WTC11 (cell line): ENCODE measurements around the gene COA1.

Source experiments
- FOXP1 ChIP-seq: sonication (generic); formaldehyde crosslinking; IDR thresholded peaks from 2 replicates; pipeline ENCODE4 v1.8.0; 2022; ENCODE audit warnings: missing genetic modification reagents, mild to moderate bottlenecking, moderate library complexity, borderline replicate concordance
- TF ChIP-seq, protein P1 (sequence below): fragments of 200-600 bp; IDR thresholded peaks from 2 replicates; pipeline ENCODE4 v1.8.0; 2022; ENCODE audit warnings: antibody characterized with exemption
- TF ChIP-seq, protein P2 (sequence below): sonication (generic); formaldehyde crosslinking; IDR thresholded peaks from 2 replicates; pipeline ENCODE4 v1.8.1; 2022; ENCODE audit warnings: low read depth, missing genetic modification reagents, borderline replicate concordance
- TF ChIP-seq, protein P3 (sequence below): sonication (generic); formaldehyde crosslinking; IDR thresholded peaks from 2 replicates; pipeline ENCODE4 v1.8.0; 2023; ENCODE audit warnings: missing genetic modification reagents, mild to moderate bottlenecking, borderline replicate concordance
- TF ChIP-seq, protein P4 (sequence below): sonication (generic); formaldehyde crosslinking; IDR thresholded peaks from 2 replicates; pipeline ENCODE4 v1.8.1; 2023; ENCODE audit warnings: mild to moderate bottlenecking, missing genetic modification reagents, moderate library complexity
- TF ChIP-seq, protein P5 (sequence below): sonication (generic); formaldehyde crosslinking; IDR thresholded peaks from 2 replicates; pipeline ENCODE4 v1.8.0; 2023; ENCODE audit warnings: missing genetic modification reagents
- TF ChIP-seq, protein P6 (sequence below): sonication (generic); formaldehyde crosslinking; conservative IDR thresholded peaks from 2 replicates; pipeline ENCODE4 v1.8.1; 2022; ENCODE audit warnings: mild to moderate bottlenecking, missing genetic modification reagents
- TF ChIP-seq, protein P7 (sequence below): sonication (generic); formaldehyde crosslinking; IDR thresholded peaks from 2 replicates; pipeline ENCODE4 v1.8.1; 2023; ENCODE audit warnings: mild to moderate bottlenecking, missing genetic modification reagents

DNA sequence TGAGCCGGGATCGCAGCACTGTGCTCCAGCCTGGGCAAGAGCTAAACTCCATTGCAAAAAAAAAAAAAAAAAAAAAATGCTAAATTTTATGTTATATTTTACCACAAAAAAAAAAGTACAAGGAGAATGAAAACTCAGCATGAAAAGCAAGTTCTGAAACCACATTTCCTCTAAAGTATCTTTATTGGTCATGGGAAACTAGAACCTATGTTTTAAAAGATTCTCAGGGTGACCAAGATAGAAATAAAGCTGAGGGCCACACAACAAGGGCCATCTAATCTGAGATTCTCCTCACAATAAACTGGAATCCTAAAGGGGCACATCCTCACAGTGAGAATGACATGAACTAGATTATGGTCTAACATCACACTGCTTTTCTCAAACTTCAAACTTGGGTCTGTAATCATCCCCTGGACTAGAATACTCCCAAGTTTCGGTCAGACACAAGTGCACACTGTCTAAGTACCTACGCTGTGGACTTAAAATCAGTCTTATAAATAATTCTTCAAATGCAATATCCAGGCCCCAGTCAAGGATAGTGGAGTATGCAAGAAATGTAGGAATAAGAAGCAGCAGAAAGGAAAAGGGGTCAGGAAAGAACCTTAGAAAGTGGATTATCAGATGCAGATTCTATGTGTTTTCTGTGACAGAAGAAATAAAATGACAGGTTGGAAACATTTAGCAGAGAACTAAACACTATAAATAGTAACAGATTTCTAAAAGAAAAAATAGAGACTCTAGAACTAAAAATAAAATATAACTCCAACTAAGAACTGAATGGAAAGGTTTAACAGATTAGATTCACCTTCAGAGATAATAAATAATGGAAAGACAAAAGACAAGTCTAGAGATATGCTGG lies 49.9 kb downstream of the COA1 start:
- TF ChIP-seq, protein P1, sequence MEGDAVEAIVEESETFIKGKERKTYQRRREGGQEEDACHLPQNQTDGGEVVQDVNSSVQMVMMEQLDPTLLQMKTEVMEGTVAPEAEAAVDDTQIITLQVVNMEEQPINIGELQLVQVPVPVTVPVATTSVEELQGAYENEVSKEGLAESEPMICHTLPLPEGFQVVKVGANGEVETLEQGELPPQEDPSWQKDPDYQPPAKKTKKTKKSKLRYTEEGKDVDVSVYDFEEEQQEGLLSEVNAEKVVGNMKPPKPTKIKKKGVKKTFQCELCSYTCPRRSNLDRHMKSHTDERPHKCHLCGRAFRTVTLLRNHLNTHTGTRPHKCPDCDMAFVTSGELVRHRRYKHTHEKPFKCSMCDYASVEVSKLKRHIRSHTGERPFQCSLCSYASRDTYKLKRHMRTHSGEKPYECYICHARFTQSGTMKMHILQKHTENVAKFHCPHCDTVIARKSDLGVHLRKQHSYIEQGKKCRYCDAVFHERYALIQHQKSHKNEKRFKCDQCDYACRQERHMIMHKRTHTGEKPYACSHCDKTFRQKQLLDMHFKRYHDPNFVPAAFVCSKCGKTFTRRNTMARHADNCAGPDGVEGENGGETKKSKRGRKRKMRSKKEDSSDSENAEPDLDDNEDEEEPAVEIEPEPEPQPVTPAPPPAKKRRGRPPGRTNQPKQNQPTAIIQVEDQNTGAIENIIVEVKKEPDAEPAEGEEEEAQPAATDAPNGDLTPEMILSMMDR: no peak
- TF ChIP-seq, protein P2, sequence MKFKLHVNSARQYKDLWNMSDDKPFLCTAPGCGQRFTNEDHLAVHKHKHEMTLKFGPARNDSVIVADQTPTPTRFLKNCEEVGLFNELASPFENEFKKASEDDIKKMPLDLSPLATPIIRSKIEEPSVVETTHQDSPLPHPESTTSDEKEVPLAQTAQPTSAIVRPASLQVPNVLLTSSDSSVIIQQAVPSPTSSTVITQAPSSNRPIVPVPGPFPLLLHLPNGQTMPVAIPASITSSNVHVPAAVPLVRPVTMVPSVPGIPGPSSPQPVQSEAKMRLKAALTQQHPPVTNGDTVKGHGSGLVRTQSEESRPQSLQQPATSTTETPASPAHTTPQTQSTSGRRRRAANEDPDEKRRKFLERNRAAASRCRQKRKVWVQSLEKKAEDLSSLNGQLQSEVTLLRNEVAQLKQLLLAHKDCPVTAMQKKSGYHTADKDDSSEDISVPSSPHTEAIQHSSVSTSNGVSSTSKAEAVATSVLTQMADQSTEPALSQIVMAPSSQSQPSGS (CRISPR knock-in tag): no peak
- TF ChIP-seq, protein P3, sequence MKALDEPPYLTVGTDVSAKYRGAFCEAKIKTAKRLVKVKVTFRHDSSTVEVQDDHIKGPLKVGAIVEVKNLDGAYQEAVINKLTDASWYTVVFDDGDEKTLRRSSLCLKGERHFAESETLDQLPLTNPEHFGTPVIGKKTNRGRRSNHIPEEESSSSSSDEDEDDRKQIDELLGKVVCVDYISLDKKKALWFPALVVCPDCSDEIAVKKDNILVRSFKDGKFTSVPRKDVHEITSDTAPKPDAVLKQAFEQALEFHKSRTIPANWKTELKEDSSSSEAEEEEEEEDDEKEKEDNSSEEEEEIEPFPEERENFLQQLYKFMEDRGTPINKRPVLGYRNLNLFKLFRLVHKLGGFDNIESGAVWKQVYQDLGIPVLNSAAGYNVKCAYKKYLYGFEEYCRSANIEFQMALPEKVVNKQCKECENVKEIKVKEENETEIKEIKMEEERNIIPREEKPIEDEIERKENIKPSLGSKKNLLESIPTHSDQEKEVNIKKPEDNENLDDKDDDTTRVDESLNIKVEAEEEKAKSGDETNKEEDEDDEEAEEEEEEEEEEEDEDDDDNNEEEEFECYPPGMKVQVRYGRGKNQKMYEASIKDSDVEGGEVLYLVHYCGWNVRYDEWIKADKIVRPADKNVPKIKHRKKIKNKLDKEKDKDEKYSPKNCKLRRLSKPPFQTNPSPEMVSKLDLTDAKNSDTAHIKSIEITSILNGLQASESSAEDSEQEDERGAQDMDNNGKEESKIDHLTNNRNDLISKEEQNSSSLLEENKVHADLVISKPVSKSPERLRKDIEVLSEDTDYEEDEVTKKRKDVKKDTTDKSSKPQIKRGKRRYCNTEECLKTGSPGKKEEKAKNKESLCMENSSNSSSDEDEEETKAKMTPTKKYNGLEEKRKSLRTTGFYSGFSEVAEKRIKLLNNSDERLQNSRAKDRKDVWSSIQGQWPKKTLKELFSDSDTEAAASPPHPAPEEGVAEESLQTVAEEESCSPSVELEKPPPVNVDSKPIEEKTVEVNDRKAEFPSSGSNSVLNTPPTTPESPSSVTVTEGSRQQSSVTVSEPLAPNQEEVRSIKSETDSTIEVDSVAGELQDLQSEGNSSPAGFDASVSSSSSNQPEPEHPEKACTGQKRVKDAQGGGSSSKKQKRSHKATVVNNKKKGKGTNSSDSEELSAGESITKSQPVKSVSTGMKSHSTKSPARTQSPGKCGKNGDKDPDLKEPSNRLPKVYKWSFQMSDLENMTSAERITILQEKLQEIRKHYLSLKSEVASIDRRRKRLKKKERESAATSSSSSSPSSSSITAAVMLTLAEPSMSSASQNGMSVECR (CRISPR knock-in tag): no peak
- TF ChIP-seq, protein P4, sequence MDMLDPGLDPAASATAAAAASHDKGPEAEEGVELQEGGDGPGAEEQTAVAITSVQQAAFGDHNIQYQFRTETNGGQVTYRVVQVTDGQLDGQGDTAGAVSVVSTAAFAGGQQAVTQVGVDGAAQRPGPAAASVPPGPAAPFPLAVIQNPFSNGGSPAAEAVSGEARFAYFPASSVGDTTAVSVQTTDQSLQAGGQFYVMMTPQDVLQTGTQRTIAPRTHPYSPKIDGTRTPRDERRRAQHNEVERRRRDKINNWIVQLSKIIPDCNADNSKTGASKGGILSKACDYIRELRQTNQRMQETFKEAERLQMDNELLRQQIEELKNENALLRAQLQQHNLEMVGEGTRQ (CRISPR knock-in tag): no peak
- TF ChIP-seq, protein P5, sequence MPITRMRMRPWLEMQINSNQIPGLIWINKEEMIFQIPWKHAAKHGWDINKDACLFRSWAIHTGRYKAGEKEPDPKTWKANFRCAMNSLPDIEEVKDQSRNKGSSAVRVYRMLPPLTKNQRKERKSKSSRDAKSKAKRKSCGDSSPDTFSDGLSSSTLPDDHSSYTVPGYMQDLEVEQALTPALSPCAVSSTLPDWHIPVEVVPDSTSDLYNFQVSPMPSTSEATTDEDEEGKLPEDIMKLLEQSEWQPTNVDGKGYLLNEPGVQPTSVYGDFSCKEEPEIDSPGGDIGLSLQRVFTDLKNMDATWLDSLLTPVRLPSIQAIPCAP (CRISPR knock-in tag): no peak
- no peak for TF ChIP-seq FOXP1 (CRISPR knock-in tag)
- TF ChIP-seq, protein P6, sequence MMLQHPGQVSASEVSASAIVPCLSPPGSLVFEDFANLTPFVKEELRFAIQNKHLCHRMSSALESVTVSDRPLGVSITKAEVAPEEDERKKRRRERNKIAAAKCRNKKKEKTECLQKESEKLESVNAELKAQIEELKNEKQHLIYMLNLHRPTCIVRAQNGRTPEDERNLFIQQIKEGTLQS (CRISPR knock-in tag): no peak
- TF ChIP-seq, protein P7, sequence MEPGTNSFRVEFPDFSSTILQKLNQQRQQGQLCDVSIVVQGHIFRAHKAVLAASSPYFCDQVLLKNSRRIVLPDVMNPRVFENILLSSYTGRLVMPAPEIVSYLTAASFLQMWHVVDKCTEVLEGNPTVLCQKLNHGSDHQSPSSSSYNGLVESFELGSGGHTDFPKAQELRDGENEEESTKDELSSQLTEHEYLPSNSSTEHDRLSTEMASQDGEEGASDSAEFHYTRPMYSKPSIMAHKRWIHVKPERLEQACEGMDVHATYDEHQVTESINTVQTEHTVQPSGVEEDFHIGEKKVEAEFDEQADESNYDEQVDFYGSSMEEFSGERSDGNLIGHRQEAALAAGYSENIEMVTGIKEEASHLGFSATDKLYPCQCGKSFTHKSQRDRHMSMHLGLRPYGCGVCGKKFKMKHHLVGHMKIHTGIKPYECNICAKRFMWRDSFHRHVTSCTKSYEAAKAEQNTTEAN (CRISPR knock-in tag): no peak
